ENCODE measurements around the gene CASS4.
A peak's percentile ranks its signal among the peaks of the same experiment; 100 is the strongest.

Gene CASS4

GRCh38 chr20:56503916-56504315, 91.9 kb downstream of the CASS4 start:
- H3K27ac Mint-ChIP-seq, result no peak overlapping the region
- DNase-seq (ENCODE audit: low spot score), result no peak

GRCh38 chr20:56504373-56505005, 92.4 kb downstream of the CASS4 start:
- H3K4me1 Mint-ChIP-seq (ENCODE audit: low read depth), result peaks cover 12% of the 10 kb centered on the region
- peak overlapping the region; percentile 55 for H3K27ac Mint-ChIP-seq
- H3K9me3 Mint-ChIP-seq, result no peaks in the 10 kb centered on the region
- no peak for DNase-seq (ENCODE audit: low spot score)
- no peaks in the 10 kb centered on the region for H3K27me3 Mint-ChIP-seq (ENCODE audit: low read depth)
- H3K36me3 Mint-ChIP-seq (ENCODE audit: low read depth), result peaks cover 8% of the 10 kb centered on the region
- no peak overlapping the region for H3K4me3 Mint-ChIP-seq

More at GRCh38 chr20:56503916-56504315, 91.9 kb downstream of the CASS4 start:
- H3K27me3 Mint-ChIP-seq (ENCODE audit: low read depth), result no peaks in the 10 kb centered on the region
- peaks cover 8% of the 10 kb centered on the region for H3K36me3 Mint-ChIP-seq (ENCODE audit: low read depth)
- H3K9me3 Mint-ChIP-seq, result no peaks in the 10 kb centered on the region
- peaks cover 12% of the 10 kb centered on the region for H3K4me1 Mint-ChIP-seq (ENCODE audit: low read depth)
- H3K4me3 Mint-ChIP-seq, result no peak overlapping the region

- Mint-ChIP-seq H3K4me1 (ENCODE audit: low read depth) (peaks cover 12% of the 10 kb centered on the region), H3K9me3 (no peaks in the 10 kb centered on the region), H3K27ac (no peak overlapping the region), H3K4me3 (no peak overlapping the region), H3K36me3 (ENCODE audit: low read depth) (peaks cover 8% of the 10 kb centered on the region), H3K27me3 (ENCODE audit: low read depth) (no peaks in the 10 kb centered on the region)
- DNase-seq (ENCODE audit: low spot score), result no peak
These were observed 94.0 kb downstream of the CASS4 start for GRCh38 chr20:56506103-56506502.
